ENCODE measurements around the gene PPP1R12A.

GRCh38 chr12:79830440-79830839 lies 104.5 kb downstream of the PPP1R12A start:
- TF ChIP-seq CTCF (conservative IDR thresholded peaks at IDR 0.05; ENCODE audit: low read depth, low read length) (no peak), POLR2A (IDR thresholded peaks at IDR 0.05; ENCODE audit: low read depth, low read length) (no peak), FOS (IDR thresholded peaks at IDR 0.05; ENCODE audit: low read depth, low read length) (no peak), CEBPB (IDR thresholded peaks at IDR 0.05; ENCODE audit: low read depth, low read length) (no peak), RCOR1 (IDR thresholded peaks at IDR 0.05; ENCODE audit: insufficient replicate concordance, low read length) (no peak), MAFK (IDR thresholded peaks at IDR 0.05; ENCODE audit: low read depth, low read length) (no peak), MAZ (IDR thresholded peaks at IDR 0.05; ENCODE audit: borderline replicate concordance, low read depth, low read length) (no peak), RAD21 (IDR thresholded peaks at IDR 0.05; ENCODE audit: low read length) (no peak), CHD1 (IDR thresholded peaks at IDR 0.05; ENCODE audit: low read depth, low read length) (no peak), RFX5 (IDR thresholded peaks at IDR 0.05; ENCODE audit: low read depth, low read length) (no peak), BHLHE40 (IDR thresholded peaks at IDR 0.05; ENCODE audit: low read depth, low read length) (no peak)
- TF ChIP-seq, protein P1, sequence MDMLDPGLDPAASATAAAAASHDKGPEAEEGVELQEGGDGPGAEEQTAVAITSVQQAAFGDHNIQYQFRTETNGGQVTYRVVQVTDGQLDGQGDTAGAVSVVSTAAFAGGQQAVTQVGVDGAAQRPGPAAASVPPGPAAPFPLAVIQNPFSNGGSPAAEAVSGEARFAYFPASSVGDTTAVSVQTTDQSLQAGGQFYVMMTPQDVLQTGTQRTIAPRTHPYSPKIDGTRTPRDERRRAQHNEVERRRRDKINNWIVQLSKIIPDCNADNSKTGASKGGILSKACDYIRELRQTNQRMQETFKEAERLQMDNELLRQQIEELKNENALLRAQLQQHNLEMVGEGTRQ (IDR thresholded peaks at IDR 0.05; ENCODE audit: low read depth, low read length): no peak
